GM18870 (cell line): ENCODE data around the gene ZNF316.
"Not testable (repeated sequence)": the region's sequence is repeated elsewhere in the genome, so short reads cannot be mapped to it uniquely, and the experiment has no call there.

Experiments
- ATAC-seq: cut with Tn5 transposase; IDR thresholded peaks from one replicate; pipeline ENCODE4 v1.9.1; 2021; ENCODE audit warnings: moderate library complexity; ENCODE audit not compliant: unreplicated experiment

ZNF316 gene

DNA sequence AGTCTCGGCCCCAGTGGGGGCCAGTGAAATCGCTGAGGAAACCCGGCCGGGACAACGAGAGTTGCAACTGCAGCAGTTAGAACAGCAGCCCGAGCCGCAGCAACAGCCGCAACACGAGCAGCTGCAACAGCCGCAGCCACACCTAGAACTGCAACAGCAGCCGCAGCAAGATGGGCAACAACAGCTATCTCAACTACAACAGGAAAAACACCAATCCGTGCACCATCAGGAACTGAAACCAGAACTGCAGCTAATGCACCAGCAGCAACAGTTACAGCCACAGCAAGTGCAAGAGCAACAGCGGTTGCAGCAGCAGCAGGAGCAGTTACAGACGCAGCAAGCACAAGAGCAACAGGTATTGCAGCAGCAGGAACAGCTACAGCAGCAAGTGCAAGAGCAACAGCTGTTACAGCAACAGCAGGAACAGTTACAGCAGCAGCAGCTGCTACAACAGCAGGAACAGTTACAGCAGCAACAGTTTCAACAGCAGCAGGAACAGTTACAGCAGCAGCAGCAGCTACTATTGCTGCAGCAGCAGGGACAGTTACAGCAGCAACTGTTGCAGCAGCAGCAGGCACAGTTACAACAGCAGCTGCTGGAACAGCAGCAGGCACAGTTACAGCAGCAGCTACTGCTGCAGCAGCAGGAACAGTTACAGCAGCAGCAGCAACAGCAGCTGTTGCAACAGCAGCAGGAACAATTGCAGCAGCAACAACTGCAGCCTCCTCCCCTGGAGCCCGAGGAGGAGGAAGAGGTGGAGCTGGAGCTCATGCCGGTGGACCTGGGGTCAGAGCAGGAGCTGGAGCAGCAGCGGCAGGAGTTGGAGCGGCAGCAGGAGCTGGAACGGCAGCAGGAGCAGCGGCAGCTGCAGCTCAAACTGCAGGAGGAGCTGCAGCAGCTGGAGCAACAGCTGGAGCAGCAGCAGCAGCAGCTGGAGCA lies 15.7 kb upstream of the ZNF316 start:
- ATAC-seq = no peak

DNA sequence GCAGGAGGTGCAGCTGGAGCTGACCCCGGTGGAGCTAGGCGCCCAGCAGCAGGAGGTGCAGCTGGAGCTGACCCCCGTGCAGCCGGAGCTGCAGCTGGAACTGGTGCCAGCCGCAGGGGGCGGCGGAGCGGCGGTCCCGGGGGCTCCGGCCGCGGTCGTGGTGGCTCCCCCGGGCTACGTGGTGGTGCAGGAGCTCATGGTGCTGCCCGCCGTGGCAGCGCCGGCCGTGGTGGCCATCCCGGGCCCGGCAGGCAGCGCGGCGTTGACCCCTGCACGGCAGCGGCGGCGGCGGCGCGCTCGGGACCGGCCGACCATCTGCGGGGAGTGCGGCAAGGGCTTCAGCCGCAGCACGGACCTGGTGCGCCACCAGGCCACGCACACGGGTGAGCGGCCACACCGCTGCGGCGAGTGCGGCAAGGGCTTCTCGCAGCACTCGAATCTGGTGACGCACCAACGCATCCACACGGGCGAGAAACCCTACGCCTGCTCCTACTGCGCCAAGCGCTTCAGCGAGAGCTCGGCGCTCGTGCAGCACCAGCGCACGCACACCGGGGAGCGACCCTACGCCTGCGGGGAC lies 14.9 kb upstream of the ZNF316 start:
- ATAC-seq = no peak

DNA sequence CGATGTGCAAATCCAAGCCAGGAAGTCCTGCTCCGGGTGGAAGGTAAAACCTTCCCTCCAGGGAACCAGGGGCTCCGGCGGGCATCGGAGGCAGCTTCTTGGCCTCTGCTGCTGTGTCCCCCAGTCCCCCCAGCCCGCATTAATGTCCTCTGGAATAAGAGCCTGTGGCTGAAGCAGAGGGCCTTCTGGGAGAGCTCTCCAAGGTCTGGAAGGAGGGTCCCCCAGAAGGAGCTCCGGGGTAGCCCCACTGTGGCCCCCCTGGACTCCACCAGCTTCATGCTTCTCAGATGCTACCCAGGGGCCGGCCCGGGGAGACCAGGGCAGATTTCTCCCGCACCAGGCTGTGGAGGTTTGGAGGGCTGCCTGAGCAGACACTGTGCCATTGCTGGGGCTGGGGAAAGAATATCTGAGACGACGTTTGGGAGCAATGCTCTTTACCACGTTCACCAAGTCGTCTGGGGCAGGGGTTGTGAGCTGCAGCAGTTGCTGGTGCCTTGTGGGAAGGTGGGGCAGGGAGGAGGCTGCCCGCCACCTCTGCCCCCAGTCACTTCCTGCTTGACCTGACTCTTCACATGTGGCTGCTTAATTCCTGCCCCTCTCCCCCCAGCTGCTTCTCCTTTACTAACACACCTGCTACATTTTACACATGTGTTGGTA lies 13.4 kb upstream of the ZNF316 start:
- no peak for ATAC-seq

DNA sequence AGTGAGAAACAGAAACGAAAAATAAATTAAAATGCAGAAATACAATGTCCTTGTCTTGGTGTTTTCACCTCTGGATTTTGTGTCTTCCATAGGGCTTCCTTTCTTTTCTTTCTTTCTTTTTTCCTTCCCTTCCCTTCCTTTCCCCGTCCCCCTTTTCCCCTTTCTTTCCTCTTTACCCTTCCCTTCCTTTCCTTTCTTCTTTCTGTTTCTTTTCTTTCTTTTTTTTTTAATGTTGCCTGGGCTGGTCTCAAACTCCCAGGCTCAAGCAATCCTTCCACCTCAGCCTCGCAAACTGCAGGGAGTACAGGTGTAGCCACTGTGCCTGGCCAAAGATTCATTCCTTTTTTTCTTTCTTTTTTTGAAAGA lies 12.9 kb upstream of the ZNF316 start:
- ATAC-seq = no peak

DNA sequence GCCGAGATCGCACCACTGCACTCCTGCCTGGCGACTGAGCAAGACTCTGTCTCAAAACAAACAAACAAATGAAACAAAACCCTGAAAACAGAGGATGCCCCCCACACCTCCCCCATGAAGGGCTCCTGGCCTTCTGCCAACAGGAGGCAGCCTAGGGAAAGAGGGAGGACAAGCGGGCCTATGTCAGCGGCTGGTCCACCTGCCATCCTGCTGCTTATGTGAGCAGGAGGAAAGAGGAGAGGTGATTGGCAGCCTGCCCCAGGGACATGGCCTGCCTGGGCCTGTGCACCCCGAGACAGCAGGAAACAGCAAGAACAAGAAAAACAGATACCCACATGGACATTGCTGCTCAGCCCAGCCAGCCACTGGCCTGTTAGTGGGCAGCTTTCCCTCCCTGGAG lies 9.1 kb upstream of the ZNF316 start:
- no peak for ATAC-seq

DNA sequence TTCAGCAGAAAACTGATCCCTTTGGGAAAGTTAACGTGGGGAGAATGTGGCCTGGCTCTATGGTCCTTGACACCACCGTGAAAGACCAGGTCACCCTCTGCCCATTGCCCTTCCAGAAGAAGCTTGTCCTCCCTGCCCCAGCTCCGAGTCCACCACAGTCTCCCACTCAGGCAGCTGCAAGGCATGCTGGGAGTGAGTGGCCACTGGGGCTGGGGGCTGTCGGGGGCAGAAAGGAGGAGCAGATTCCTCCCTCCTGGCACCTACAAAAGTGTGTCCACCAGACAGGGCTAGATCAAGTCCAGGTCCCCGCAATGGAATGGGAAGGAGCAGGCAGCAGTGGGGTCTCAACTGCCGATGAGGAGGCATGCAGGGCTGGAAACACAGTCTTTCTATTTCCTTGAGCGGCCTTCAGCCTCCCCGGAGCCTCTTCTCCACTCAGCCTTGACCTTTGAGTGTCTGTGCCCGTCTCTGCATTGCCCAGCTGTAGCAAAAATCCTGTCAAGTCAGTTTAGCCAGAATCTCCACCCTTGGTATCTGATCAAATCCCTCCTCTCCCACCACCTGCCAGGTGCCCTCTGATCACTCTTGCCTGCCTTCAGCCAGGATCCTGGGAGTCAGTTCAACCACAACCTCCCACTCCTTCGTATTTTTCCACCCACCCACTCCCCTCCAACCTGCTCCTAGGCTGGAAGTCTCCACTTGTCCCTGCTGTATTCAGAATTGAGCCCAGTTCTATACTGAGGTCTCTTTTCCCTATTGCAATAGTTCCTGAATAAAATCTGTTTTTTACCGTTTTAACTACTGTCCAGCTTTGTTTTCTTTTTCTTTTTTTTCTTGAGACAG lies 6.9 kb upstream of the ZNF316 start:
- no peak for ATAC-seq

DNA sequence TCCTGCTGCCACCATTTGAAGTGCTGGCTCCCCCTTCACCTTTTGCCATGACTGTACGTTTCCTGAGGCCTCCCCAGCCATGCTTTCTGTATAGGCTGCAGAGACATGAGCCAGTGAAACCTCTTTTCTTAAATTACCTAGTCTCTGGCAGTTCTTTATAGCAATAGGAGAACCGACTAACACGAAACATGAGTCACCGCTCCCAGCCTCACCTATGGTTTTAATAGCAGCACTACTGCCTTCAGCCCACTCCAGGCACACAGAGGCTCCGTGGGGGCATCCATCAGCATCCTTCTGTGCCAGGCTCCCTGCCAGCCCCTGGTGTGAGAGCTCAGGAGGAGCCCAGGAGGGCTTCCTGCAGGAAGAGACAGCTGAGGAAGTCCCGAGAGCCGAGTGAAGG lies 5.5 kb upstream of the ZNF316 start:
- ATAC-seq = no peak

DNA sequence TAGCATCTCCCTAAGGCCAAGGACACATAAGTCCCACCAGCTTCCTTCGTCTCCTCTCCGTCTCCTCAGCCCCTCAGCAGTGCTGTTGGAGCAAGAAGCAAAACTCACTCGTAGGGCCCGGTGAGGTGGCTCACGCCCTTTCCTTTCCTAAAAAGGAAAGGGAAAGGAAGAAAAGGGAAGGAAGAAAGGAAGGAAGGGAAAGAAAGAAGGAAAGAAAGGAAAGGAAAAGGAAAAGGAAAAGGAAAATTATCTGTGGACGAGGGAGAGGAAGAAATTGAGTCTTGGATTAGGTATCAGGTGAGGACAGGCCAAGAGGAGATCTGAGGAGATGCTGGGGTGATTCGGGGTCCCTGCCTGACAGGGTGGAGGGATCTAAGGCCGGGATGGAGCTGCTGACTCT lies 3.1 kb upstream of the ZNF316 start:
- no peak for ATAC-seq

DNA sequence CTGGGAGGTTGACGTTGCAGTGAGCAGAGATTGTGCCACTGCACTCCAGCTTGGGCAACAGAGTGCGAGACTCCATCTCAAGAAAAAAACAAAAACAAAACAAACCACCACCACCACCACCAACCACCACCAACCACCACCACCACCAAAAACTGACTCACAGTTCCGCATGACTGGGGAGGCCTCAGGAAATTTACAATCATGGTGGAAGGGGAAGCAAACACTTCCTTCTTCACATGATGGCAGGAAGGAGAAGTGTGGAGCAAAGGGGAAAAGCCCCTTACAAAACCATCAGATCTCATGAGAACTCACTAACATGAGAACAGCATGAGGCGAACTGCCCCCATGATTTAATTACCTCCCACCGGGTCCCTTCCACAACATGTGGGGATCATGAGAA lies 2.1 kb upstream of the ZNF316 start:
- ATAC-seq = not testable (repeated sequence)

DNA sequence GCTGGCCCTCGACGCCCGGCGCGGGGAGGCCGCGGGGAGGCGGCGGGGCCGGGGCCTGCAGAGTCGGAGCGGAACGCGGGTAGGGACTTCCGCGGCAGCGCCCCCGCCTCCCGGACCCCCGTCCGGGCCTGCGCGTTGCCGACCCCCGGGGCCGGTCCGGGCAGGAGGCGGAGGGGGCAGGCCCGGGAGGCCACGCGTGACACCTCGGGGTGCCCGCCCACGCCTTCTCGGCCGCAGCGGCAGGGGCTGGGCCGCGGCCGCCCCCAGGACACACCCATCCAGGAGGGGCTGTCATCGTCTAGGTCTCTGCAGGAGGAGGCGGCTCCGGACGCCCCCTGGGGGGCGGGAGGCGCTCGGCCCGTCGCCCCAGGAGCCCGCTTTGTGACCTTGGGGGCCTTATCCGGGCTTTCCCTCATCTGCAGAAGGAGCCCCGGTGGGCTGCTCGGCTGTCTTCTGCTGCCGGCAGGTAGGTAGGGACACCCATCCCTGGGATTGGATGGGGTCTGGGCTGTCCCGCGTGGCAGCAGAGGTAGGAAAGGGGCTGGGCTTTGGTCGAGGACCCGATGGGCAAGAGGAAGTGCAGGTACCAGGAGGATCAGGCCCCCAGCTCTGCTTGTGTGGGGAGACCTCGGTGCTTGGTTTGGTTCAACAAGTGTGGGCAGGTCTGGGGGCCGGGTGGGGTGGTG lies 569 bp downstream of the ZNF316 start:
- ATAC-seq = peak; percentile 50

DNA sequence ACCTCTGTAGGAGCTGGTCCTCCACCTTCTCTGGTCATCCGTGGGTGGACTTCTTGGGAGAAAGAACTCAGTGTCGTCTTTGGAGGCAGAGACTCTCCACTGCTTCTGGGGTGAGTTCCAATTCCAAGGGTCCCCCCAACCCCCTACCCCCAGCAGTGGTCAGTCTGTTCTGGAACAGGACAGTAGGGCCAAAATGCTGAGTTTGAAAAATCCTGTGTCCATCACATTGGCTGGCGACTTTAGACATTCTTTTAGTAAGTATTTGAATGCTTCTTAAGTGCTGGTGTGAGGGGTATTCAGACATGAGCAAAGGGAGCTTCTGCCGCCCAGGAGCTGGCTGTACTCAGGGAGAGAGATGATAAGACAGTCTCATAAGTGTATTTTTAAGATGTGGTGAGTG lies 1.9 kb downstream of the ZNF316 start:
- ATAC-seq = no peak

DNA sequence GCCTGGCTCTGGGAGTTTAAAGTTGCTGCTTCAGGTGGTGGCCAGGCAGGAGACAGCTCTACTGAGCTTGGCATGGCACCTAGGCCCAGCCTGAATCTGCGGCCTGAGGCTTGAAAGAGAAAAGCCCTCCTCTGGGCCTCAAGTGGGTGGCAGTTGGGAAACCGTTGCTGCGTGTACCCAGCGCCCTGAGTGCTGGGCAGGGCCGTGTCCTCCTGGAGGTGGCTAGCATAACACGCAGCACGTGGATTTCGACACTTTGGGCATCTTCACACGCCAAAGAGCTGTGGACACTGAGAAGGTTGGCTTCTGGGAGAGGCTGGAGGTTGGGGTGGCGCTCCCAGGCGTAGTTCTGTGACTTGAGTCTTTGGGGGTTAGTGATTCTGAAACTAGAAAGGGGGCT lies 2.5 kb downstream of the ZNF316 start:
- ATAC-seq = no peak

DNA sequence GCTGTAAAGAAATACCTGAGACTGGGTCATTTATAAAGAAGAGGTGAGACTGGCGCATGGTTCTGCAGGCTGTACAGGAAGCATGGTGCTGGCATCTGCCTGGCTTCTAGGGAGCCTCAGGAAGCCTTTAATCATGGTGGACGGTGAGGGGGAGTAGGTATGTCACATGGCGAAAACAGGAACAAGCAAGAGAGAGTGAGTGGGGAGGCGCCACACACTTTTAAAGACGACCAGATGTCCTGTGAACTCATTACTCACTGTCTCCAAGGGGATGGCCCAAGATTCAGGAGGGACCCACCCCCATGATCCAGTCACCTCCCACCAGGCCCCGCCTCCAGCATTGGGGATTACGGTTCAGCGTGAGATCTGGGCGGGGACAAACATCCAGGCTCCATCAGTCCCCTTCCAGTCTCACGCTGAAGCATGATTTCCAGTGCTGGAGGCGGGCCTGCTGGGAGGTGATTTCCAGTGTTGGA lies 3.2 kb downstream of the ZNF316 start:
- ATAC-seq = no peak

DNA sequence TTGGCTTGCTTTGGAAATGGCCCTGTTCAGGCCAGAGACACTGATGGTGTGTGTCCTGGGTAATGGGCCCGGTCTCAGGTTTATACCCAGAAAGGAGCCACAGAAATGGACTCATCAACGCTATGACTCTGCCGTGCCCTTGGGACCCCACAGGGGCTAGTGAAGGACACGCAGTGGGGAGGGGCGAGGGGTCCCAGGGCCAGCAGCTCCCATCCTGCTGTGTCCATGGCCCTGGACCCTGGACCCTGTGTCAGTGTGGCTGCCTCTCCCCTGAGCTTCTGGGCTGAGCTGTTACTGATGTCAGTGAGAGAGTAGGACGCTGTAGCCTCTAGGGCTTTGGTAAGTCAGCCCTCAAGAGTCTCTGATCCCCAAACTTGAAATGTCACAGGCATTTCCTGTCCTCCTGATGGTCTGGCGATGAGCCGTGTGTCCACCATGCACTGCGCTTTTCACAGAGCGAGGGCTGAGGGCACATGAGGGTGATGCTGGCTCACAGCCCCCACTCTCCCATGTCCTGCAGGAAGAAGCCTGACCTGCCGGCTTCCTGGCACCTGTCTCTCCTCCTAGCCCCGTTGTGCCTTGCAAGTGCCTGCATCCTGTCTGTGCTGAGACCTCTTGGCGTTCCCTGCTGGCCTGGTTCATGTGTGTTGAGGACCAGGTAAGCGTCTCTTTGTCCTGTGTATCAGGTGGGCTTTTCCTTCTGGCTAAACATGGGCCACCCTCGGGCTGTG lies 4.4 kb downstream of the ZNF316 start:
- ATAC-seq = no peak

DNA sequence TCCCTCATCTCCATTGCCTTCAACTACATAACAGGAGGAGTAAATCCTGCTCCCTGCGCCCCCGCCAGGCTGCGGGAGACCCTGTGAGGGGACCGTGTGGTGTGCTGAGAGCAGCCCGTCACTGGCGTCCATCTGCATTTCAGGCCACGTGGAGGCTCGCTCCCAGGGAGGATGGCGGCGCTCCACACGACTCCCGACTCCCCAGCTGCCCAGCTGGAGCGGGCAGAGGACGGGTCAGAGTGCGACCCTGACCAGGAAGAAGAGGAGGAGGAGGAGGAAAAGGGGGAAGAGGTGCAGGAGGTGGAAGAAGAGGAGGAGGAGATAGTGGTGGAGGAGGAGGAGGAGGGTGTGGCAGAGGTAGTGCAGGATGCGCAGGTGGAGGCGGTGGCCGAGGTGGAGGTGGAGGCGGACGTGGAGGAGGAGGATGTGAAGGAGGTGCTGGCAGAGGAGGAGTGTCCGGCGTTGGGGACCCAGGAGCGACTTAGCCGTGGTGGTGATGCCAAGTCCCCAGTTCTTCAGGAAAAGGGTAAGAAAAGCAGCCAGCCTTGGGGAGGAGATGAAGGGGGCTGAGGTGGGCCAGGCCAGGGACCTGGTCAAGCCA lies 5.2 kb downstream of the ZNF316 start:
- ATAC-seq = no peak

DNA sequence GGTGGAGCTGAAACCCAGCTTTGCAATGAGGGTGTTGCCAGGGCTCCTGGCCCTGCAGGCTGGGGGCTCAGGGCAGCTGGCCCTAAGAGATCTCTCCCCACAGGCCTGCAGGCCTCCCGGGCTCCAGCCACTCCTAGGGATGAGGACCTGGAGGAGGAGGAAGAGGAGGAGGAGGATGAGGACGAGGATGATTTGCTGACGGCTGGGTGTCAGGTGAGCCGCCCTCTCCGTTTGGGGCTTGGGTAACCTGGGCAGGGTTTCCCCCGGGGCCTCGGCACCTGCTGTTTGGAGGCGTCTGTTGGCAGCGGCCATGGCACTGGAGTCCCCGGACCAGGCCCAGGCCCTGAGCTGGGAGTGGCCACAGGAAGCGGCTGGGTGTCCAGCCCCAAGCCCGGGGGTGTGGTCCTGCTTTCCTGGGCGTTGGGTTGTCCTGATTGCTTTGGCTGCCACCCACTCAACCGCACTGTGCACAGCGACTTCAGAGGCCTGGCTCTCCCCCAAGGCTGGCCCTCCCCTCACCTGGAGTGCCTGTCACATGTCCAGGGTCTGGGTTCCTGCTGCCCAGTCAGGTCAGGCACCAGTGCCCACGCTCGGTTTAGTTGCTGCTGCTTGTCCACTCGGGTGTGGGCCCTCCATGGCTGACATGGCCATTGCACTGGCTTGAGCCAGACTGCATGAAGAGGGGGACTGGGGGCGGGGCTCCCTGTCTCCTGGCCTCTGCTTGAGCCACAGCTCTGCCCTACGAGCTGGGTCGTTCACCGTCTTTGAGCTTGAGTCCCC lies 5.9 kb downstream of the ZNF316 start:
- ATAC-seq = no peak

DNA sequence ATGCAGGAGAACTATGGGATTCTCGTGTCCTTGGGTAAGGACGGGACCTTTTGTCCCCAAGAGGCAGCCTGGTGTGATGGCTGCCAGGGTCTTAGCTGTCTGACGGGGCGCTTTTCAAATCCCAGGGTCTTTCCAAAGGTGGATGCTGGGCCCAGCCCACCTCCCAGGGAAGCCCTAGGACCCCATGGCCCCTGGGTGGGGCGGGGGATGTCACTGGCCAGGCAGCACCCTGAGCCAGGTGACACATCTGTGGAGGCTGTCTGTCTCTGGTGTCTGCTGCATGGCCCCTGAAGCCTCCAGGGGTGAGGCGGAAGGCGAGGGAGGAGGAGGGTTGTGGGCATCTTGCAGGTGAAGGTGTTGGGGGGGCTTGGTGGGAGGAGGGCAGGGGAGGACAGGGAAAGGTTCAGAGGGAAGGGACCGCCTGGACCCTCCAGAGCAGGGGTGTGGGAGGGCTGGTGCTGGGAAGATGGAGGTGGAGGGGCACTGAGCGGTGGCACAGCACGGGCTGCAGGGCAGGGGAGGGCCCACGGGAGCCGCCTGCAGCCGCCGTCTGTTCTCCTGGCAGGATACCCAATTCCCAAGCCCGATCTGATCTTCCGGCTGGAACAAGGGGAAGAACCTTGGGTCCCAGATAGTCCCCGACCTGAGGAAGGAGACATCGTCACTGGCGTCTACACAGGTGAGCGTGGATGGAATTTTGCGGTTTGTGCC lies 7.0 kb downstream of the ZNF316 start:
- ATAC-seq = no peak

DNA sequence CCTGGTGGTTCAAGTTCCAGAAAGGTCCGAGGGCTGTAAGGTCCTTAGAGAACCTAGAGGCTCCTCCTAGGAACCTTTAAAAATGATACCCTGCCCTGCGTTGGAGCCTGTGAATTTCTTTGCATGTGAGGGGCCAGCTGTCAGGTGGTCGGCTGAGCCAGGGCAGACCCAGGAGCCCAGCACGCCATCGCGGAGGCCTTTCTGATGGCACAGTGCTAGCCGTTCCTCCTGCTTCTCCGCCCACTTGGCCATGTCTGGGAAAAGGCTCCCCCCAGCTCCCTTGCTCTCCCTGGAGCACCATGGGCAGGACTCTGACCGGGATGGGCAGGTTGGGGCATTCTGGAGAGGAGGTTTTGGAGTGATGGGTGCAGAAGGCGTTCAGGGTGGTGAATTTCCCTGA lies 7.6 kb downstream of the ZNF316 start:
- ATAC-seq = no peak
